ENCODE measurements around the gene UBE3C.

GRCh38 chr7:157279741-157280215 is 141.1 kb downstream of the UBE3C start:
- TF ChIP-seq, protein P1, sequence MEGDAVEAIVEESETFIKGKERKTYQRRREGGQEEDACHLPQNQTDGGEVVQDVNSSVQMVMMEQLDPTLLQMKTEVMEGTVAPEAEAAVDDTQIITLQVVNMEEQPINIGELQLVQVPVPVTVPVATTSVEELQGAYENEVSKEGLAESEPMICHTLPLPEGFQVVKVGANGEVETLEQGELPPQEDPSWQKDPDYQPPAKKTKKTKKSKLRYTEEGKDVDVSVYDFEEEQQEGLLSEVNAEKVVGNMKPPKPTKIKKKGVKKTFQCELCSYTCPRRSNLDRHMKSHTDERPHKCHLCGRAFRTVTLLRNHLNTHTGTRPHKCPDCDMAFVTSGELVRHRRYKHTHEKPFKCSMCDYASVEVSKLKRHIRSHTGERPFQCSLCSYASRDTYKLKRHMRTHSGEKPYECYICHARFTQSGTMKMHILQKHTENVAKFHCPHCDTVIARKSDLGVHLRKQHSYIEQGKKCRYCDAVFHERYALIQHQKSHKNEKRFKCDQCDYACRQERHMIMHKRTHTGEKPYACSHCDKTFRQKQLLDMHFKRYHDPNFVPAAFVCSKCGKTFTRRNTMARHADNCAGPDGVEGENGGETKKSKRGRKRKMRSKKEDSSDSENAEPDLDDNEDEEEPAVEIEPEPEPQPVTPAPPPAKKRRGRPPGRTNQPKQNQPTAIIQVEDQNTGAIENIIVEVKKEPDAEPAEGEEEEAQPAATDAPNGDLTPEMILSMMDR (IDR thresholded peaks at IDR 0.05) = no peak
- TF ChIP-seq POLR2A (IDR thresholded peaks at IDR 0.05) = no peak
- no peak for TF ChIP-seq POLR2AphosphoS5 (IDR thresholded peaks at IDR 0.05; ENCODE audit: insufficient read depth in 1 of 2, low read depth in 1 of 2)

Measured in vagina (tissue), 2 donors.